GM19035 (cell line): ENCODE results near the gene KAZN.

Experiments
- ATAC-seq: cut with Tn5 transposase; IDR thresholded peaks from one replicate; pipeline ENCODE4 v1.9.1; 2021; ENCODE audit not compliant: unreplicated experiment

Gene KAZN

GRCh38 chr1:14761291-14762153 is 163.0 kb downstream of the KAZN start:
- ATAC-seq, result no peak

GRCh38 chr1:14763977-14764376 is 165.5 kb downstream of the KAZN start:
- no peak for ATAC-seq

- no peak for ATAC-seq
Measured at GRCh38 chr1:14765773-14766172, 167.3 kb downstream of the KAZN start.

- no peak for ATAC-seq
Measured at GRCh38 chr1:14767075-14767474, 168.6 kb downstream of the KAZN start.

- ATAC-seq, result no peak
Measured at GRCh38 chr1:14768582-14769304, 170.3 kb downstream of the KAZN start.

- ATAC-seq, result no peak
Measured at GRCh38 chr1:14769486-14770274, 171.2 kb downstream of the KAZN start.

GRCh38 chr1:14773396-14774025 is 175.0 kb downstream of the KAZN start:
- no peak for ATAC-seq

- no peak for ATAC-seq
Measured at GRCh38 chr1:14774225-14774624, 175.7 kb downstream of the KAZN start.

- ATAC-seq, result no peak
Measured at GRCh38 chr1:14774988-14775387, 176.5 kb downstream of the KAZN start.

GRCh38 chr1:14775434-14775833 is 176.9 kb downstream of the KAZN start:
- no peak for ATAC-seq

- no peak for ATAC-seq
Measured at GRCh38 chr1:14777516-14778506, 179.3 kb downstream of the KAZN start.

GRCh38 chr1:14778541-14778897 is 180.0 kb downstream of the KAZN start:
- ATAC-seq, result no peak

- no peak for ATAC-seq
Measured at GRCh38 chr1:14778898-14779865, 180.7 kb downstream of the KAZN start.

GRCh38 chr1:14780271-14780670 is 181.8 kb downstream of the KAZN start:
- no peak for ATAC-seq

GRCh38 chr1:14781811-14782210 is 183.3 kb downstream of the KAZN start:
- no peak for ATAC-seq

- ATAC-seq, result no peak
Measured at GRCh38 chr1:14782741-14783591, 184.5 kb downstream of the KAZN start.

- ATAC-seq, result no peak
Measured at GRCh38 chr1:14783592-14783886, 185.1 kb downstream of the KAZN start.
